ENCODE measurements around the gene VPS72.
A peak's percentile ranks its signal among the peaks of the same experiment; 100 is the strongest.

The VPS72 gene

DNA sequence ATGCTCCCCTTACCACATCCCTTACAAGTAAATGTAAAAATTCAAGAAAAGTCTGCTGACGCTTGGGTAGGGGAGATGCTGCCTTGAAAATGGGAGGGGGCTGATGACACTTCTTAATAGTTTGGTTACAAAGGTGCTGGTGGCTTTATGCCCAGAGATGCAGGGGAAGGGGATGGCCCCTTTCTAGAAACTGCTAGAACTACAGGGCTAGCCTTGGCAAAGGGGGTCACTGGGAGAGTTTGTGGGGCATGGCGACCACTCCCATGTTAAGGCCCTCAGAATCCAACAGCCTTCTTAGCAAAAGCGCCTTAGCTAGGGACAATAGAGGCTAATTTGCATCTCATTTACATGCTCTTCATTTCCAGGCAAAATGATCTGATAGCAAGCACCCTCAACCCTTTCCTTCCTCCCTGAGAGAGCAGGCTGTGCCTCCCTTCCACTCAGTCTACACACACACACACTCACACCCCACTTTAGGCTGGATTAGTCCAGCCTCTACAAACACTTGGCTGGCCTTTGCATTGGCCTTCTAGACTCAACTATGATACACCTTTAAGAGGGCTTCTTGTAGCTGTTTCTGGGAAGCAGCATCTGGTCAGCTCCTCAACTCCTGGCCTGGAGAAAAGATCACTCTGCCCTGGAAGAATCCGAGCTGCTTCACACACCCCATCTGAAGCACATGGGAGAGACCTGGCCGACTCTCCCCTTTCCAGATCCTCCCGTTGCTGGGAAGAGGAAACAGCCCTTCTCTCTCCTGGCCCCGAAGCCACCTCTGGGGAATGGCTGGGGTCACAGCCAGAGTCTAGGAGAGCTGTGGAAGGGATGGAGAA lies 45.3 kb downstream of the VPS72 start:
- no peak for DNase-seq

DNA sequence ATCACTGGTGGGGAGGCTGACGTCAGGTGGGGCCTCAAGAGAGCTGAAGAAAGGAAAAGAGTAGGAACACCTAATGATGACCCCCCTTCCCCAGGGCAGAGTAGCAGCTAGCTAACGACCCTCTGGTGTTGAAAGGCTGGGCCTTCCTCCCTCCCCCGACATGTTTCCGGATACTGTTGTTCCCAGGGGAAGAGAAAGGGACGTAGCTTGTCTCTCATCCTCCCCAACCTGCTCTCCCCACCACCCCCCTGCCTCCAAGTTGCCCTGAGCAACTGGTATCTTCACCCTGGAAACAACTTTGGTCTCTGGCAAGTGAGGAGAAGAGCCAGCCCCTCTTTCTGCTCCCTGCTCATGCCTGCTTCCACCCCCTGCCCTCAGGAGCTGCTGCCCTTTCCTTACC lies 46.0 kb downstream of the VPS72 start:
- DNase-seq = no peak

DNA sequence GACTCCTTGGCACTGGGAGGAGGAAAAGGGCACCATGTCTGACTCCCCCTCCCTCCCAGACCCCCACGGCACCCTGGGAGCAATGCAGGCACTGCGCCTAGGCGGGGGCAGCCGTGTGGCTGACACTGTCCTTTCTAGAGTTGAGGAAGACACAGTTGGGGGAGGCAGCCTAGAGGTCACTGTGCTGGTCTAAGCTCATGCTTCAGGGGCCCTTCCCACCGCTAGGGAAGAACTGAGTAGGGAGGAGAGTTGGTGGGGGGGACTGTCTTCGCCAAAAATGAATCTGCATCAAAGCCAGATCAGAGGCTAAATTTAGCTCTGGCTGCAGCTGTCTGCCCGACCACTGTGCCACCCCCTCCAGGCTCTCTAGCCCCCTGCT lies 47.0 kb downstream of the VPS72 start:
- DNase-seq = no peak

DNA sequence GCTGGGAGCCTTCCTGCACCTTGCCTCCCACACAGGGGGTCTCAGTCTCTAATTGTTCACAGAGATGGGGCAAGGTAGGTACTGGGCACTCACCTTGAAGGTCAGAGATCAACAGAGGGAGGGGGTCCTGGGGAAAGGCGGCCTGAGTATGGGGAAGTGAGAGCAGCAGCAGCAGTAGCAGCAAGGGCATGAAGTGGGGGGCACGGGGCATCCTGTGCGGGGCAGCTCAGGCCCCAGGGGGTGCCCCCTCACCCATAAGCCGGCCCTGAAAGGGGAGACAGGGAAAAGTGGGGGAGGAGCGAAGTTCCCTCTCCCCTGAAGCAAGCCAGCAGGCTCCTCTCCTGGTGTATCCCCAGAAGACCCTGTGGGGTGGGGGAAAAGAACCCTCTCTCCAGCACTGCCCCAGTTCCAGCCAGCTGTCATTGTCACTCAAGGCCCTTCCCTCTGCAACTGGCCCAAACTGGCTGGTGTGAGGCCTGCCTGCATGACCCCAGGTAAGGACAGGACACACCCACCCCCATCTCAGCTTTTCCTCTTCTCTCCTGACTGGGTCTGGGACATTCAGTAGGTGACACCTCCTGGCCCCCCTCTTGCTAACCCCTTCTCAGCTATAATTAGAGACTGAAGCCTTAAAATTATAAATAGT lies 47.5 kb downstream of the VPS72 start:
- DNase-seq = no peak

DNA sequence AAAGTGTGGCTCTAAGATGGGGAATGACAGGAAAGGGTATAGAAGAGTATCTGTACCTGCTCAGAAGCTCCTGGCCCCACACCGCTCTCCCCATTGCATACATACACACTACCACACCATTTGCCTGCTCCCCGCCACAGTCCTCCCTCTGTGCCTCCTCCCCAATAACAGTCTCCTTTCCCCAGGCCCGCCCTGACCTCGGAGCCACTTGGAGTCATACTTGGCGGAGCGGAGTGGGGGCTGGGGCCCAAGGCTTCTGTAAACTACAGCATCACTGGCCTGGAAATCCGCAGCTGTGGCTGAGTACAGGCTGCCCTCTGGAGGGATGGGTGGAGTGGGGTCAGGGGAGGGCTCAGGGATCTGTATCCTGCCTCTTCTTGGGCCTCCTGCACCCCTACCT lies 52.2 kb downstream of the VPS72 start:
- DNase-seq = no peak

DNA sequence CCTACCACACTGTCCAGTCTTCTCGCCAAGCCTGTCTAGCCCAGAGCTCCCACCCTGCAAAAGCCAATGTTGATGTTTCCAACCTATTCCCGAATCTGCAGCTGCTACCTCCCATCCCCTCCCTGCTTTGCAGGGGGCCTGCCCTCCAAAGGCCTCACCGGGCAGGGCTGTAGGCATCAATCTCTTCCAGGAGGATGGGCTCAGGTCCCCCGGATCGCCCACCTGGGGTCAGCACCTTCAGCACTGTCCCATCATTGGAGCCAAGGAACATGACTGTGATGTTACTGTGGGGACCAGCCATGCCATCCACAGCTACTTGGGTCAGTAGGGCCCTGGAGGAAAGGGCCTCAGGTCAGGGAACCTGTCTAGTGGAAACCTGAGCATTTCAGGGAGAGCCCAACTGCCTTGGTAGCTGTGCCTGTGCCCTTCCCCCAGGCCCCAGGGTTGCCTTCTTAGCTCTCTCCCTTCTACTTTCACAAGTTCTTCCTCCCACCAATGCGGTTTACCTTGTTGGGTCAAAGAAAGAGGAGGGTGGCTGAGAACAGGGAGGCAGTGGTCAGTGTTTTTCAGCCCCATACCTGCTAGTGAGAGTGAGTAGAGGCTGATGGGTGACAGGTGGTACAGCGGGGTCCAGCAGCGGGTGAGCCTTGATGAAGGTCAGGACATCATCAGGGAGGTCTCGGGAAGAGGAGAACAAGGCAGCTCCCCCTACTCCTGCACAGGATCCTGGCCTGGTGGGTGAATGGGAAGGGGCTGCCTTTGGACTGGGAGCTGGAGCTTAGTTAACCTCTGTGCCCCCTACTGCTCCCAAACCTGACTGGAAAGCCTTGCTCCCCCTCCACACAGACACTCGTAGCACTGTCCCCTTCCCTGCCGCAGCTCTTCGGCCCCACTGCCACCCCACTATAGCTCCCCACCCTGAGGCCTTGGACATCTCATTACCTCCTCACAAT lies 54.3 kb downstream of the VPS72 start:
- no peak for DNase-seq

DNA sequence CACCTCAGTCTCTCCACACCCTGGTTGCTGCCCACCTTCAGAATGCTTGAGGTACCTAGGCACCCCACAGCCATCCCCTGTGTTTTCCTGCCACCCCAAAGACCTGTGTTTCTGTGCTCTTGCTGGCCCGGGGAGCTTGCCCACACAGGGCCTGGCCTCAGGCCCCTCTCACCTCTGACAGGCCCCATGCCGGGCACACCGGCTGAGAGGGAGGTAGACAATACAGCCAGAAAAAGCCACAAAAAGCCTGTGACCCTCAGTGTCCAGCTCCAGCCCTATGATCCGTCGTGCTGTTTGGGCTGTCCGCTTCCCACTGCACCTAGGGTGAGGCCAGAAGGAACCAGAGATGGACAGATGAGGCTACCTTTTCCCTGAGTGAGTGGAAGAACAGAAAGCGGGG lies 55.0 kb downstream of the VPS72 start:
- DNase-seq = no peak

DNA sequence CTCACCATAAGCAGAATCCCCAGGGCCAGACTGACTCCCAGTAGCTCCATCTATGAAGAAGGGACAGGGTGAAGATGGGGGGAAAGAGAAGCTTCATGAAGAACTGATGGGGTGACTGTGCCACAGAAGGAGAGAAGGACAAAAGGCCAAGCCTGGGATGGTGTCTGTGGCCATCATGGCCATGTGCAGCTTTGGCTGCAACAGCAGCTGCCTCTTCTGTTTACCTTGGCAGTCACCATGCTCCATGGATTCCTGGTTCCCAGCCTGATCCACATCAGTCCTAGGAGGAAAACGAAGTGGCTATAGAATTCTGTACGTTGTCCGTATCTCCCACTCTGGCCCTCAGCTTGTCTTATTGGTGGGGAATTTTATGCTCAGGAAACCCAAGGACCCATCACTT lies 55.6 kb downstream of the VPS72 start:
- no peak for DNase-seq

DNA sequence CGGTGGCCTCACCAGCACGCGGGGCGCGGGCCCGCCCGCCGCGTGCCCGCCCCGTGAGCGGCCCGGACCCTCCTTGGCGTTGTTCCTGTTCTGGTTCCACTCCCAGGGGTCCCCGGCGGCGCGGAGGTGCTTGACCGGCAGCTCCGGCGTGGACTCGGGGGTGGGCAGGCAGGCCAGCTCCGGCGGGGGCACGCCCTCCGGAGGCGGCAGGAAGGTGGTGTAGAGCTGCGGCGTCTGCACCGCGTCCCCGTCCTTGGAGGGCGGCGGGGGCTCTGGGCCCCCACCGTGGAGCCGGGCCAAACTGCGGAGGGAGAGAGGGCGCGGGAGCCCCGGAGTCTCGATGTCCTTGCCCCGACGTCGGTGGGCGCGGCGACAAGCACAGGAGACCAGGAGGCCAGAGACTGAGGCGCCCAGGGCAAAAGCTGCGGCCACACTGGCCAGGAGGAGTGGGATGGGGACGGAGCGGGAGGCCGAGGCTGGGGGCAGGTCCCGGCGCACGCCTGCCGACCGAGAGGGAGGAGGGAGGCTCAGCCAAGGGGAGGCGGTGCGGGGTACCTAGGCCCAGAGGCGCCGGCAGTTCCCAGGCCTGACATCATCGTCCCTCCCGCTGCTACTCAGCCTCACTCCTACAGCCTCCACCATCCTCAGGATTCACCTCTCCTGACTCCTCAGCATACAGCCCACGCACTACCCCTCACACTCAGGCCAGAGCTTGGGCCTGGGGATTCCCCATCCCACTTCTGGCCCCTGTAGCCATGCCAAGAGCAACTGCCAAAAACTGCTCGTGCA lies 56.8 kb downstream of the VPS72 start:
- DNase-seq = no peak

DNA sequence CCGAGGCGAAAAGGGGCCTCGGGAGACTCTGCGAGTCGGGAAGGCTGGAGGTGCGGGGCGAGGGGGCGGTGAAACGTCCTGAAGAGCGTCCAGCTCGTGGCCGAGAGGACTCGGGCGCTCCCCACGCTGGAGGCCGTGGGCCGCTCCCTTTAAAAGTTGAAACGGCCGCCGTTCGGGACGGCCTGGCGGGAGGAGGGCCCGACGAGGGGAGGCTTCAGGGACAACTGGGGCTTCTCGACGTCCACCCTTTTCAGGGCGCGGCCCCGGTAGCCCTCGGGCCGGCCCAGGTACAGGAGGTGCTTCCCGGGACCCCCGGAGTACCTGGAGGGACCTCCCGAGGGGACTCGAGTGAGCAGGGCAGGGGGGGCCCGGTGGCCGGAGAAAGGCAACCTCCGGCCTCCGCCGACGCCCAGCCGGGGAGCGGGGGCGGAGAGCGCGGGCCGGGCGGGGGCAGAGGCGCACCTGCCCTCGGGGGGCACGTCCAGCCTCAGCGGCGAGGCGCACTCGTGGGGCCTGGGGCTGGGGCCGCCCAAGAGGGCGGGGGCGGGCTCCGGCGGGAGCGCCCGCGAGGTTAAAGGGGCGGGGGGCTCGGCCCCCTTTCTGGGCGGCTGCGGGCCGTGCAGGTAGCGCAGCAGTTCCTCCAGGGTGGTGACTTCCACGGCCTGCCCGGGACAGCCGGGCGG lies 57.5 kb downstream of the VPS72 start:
- no peak for DNase-seq

DNA sequence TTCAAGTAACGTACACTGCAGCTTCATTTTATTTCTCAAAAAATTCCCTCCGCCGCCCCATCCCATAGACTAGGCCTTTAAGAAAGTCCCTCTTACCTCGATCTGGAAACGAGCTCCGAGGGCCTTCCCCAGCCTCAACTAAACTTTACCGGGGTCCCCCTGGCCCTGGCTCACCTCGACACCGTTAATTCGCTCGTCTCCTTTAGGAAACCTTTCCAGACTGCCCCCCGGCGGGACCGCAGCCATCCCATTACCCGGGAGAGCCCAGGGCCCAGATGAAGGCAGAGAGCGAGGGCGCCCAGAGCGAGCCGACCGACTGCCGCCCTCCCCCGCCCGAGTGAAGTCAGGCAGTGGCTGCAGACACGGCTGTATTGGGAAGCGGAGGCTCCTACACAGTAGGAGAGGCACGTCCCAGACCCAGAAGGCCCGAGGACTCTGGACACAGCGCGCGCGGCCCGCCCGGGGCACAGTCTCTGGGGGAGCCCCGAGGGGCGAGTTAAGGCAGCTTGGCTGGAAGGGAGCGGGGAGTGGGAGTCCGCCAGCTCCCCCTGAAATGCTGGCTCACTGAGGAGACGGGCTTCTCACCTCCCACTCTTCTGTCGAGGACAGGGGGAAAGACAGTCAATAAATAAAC lies 58.2 kb downstream of the VPS72 start:
- no peak for DNase-seq

DNA sequence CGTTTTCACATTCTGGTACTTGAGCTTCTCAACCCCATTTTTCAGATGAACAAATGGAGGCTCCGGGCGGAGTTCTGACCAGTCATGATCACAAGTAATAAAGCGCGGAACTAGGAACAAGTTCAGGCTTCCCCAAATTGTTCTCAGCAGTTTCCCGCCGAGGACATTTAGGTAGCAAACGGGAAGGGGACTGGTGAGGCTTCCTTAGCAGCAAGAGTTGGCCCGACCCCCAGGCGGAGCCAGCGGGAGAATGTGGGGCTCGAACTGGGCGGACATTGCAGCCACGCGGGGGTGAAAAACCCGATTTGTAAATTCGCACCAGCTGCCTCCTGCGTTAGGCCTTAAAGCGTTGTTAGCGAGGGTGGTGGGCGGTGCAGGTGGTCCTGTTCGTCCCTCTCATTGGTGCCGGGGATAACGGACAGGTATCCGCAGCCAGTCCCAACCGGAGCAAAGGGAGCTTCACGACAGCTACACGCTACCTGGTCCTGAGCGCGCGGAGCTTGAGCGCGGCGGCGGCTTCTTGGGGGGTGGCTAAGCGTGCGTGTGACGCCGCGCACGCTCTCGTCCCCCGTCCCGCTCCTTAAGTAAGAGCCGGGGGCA lies 58.9 kb downstream of the VPS72 start:
- DNase-seq = peak; percentile 59 to 79 (median 66)

DNA sequence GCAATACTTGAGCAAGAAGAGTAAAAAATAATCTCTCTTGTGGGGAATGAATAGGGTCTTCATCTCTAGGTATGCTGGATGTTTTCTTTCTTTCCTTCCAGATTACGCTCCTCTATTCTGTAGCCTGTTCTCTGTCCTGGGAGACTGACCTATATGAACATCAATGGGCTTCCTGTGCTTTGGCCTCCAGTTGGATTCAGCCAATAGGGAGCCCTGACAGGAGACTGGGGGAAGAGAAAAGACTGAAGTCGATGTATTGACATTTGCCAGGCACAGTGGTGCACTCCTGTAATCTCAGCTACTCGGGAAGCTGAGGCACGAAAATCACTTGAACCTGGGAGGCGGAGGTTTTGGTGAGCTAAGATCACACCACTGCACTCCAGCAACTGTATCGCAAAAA lies 61.2 kb downstream of the VPS72 start:
- DNase-seq = no peak
